ENCODE results near the gene ANKRD55. TPM values are rescaled to one million over a fixed set of nuclear protein-coding genes. Genes with fewer than 3 reads are reported as not detected.

The ANKRD55 gene
- total RNA-seq, 2 experiments from 2014 or later = 9.7 to 10.2 TPM

- H3K4me1 ChIP-seq (ENCODE audit: insufficient read depth, low read length) = peaks cover 62% of the 10 kb centered on the region
- POLR2A ChIA-PET = interaction anchor here (0.6 to 5.7 kb wide), 6 partner anchors 9 to 88 kb away, joined by 3 to 87 read pairs (median 6); partner anchors contain the start of gene IL6ST
- peak overlapping the region; percentile 57 for H3K4me3 Mint-ChIP-seq
- no peaks in the 10 kb centered on the region for H3K36me3 ChIP-seq (ENCODE audit: insufficient read depth, low read length)
- H3K27me3 ChIP-seq (ENCODE audit: control insufficient read depth in 1 of 2, insufficient read depth in 2 of 2, low read length in 2 of 2) = no peaks in the 10 kb centered on the region
- no peak overlapping the region for H3K27ac ChIP-seq (ENCODE audit: low read depth in 1 of 2, low read length in 2 of 2)
- intact Hi-C loops (cut with DNase I, micrococcal nuclease) = no loop called here
- H3K27ac Mint-ChIP-seq = peak overlapping the region; percentile 86
- ATAC-seq (ENCODE audit: poor library complexity) (peak; percentile 61), DNase-seq (peak in 10 of 14 experiments; percentile 11 to 64 (median 43))
- H3K9me3 Mint-ChIP-seq = no peaks in the 10 kb centered on the region
- no peaks in the 10 kb centered on the region for H3K9me3 ChIP-seq (ENCODE audit: control insufficient read depth in 1 of 2, insufficient read depth in 1 of 2, low read length in 2 of 2)
- no peak overlapping the region for H3K4me3 ChIP-seq (ENCODE audit: low read length)
- CTCF ChIA-PET = no interaction called here
- H3K27me3 Mint-ChIP-seq = no peaks in the 10 kb centered on the region
- peaks cover 68% of the 10 kb centered on the region for H3K4me1 Mint-ChIP-seq (ENCODE audit: low read depth)
- H3K36me3 Mint-ChIP-seq (ENCODE audit: low read depth) = peaks cover 2% of the 10 kb centered on the region
- TF ChIP-seq CTCF (IDR thresholded peaks at IDR 0.05) = no peak
Measured at GRCh38 chr5:56060276-56061110, 172.6 kb downstream of the ANKRD55 start.

- no peak for TF ChIP-seq CTCF (IDR thresholded peaks at IDR 0.05)
- no peaks in the 10 kb centered on the region for H3K9me3 Mint-ChIP-seq
- intact Hi-C loops (cut with DNase I, micrococcal nuclease) = loop anchor here in 1 of 2 experiments (2.0 to 5.0 kb wide), 5 partner anchors 42 to 97 kb away; partner anchors contain the start of gene IL6ST
- H3K27ac Mint-ChIP-seq = peak overlapping the region; percentile 86
- ChIA-PET POLR2A (interaction anchor here (0.6 to 5.7 kb wide), 10 partner anchors 9 to 80 kb away, joined by 3 to 87 read pairs (median 8); partner anchors contain the start of gene IL6ST), CTCF (no interaction called here)
- Histone ChIP-seq H3K27me3 (ENCODE audit: control insufficient read depth in 1 of 2, insufficient read depth in 2 of 2, low read length in 2 of 2) (no peaks in the 10 kb centered on the region), H3K36me3 (ENCODE audit: insufficient read depth, low read length) (no peaks in the 10 kb centered on the region), H3K27ac (ENCODE audit: low read depth in 1 of 2, low read length in 2 of 2) (no peak overlapping the region), H3K4me1 (ENCODE audit: insufficient read depth, low read length) (peaks cover 68% of the 10 kb centered on the region), H3K9me3 (ENCODE audit: control insufficient read depth in 1 of 2, insufficient read depth in 1 of 2, low read length in 2 of 2) (no peaks in the 10 kb centered on the region), H3K4me3 (ENCODE audit: low read length) (peak overlapping the region; percentile 25)
- peaks cover 74% of the 10 kb centered on the region for H3K4me1 Mint-ChIP-seq (ENCODE audit: low read depth)
- no peak for DNase-seq
- peak overlapping the region; percentile 54 for H3K4me3 Mint-ChIP-seq
- H3K27me3 Mint-ChIP-seq = no peaks in the 10 kb centered on the region
- no peak for ATAC-seq (ENCODE audit: poor library complexity)
- H3K36me3 Mint-ChIP-seq (ENCODE audit: low read depth) = peaks cover 6% of the 10 kb centered on the region
Measured at GRCh38 chr5:56059854-56060253, 173.3 kb downstream of the ANKRD55 start.

- Mint-ChIP-seq H3K9me3 (no peaks in the 10 kb centered on the region), H3K4me1 (ENCODE audit: low read depth) (peaks cover 74% of the 10 kb centered on the region), H3K36me3 (ENCODE audit: low read depth) (peaks cover 10% of the 10 kb centered on the region), H3K4me3 (peak overlapping the region; percentile 63), H3K27ac (peak overlapping the region; percentile 86), H3K27me3 (no peaks in the 10 kb centered on the region)
- Histone ChIP-seq H3K4me1 (ENCODE audit: insufficient read depth, low read length) (peaks cover 83% of the 10 kb centered on the region), H3K36me3 (ENCODE audit: insufficient read depth, low read length) (no peaks in the 10 kb centered on the region), H3K27ac (ENCODE audit: low read depth in 1 of 2, low read length in 2 of 2) (peak overlapping the region; percentile 18 to 35), H3K27me3 (ENCODE audit: control insufficient read depth in 1 of 2, insufficient read depth in 2 of 2, low read length in 2 of 2) (no peaks in the 10 kb centered on the region), H3K9me3 (ENCODE audit: control insufficient read depth in 1 of 2, insufficient read depth in 1 of 2, low read length in 2 of 2) (peaks cover 0 to 4% of the 10 kb centered on the region in 2 experiments), H3K4me3 (ENCODE audit: low read length) (no peak overlapping the region)
- intact Hi-C loops (cut with DNase I, micrococcal nuclease) = loop anchor here in 1 of 2 experiments (5.0 kb wide), 3 partner anchors 45 to 100 kb away; no protein-coding TSS in a partner anchor
- TF ChIP-seq CTCF (IDR thresholded peaks at IDR 0.05) = no peak
- POLR2A ChIA-PET = interaction anchor here (0.8 to 5.7 kb wide), 4 partner anchors 14 to 65 kb away, joined by 3 to 87 read pairs (median 4); partner anchors contain the start of gene IL6ST
- CTCF ChIA-PET = no interaction called here
- ATAC-seq (ENCODE audit: poor library complexity) = no peak
- no peak for DNase-seq
Measured at GRCh38 chr5:56056875-56057274, 176.3 kb downstream of the ANKRD55 start.
